IMR-90 (cell line): ENCODE data around the gene CLUH. TPM values are rescaled to one million over a fixed set of nuclear protein-coding genes. Genes with fewer than 3 reads are reported as not detected.

ENCODE experiments used
- ATAC-seq: fragments of 200-7000 bp; cut with Tn5 transposase; 2 replicates; pipeline ENCODE4 v1.9.1; 2020; ENCODE audit warnings: low read depth, mild to moderate bottlenecking, moderate library complexity
- BruUV-seq: library from RNA; stranded (reverse); fragments of 400-500 nt; replicated peaks from 2 replicates; lab custom pipeline; 2021; lab: Mats Ljungman, UMichigan
- CTCF ChIA-PET: fragments of 300-600 bp; formaldehyde crosslinking; extraction: SDS; loops from one replicate; lab custom pipeline; 2021; ENCODE audit warnings: antibody characterized with exemption; lab: Yijun Ruan, JAX
- POLR2A ChIA-PET: fragments of 300-600 bp; sonication (Branson Sonifier 250); formaldehyde crosslinking; loops from one replicate; lab custom pipeline; 2022; ENCODE audit warnings: antibody characterized with exemption; ENCODE audit not compliant: unreplicated experiment; lab: Charles Lee
- DNase-seq: peaks from one replicate; pipeline ENCODE4 v3.0.0; 2013
- H2AFZ ChIP-seq: replicated peaks from 2 replicates; pipeline ENCODE3; 2013; ENCODE audit warnings: low read length, mild to moderate bottlenecking; ENCODE audit not compliant: poor library complexity
- H2AK5ac ChIP-seq: 2 replicates; pipeline ENCODE4 v1.6.1; 2013; ENCODE audit warnings: low read depth, low read length, inconsistent platforms
- H2AK9ac ChIP-seq: replicated peaks from 2 replicates; pipeline ENCODE3; 2013; ENCODE audit warnings: mild to moderate bottlenecking, low read depth, low read length, moderate library complexity; ENCODE audit not compliant: poor library complexity
- H2BK120ac ChIP-seq: 2 replicates; pipeline ENCODE4 v1.6.1; 2013; ENCODE audit warnings: low read depth, low read length, inconsistent platforms
- H2BK15ac ChIP-seq: 3 replicates; pipeline ENCODE4 v1.6.1; 2013; ENCODE audit warnings: low read depth, low read length, inconsistent platforms
- H2BK20ac ChIP-seq: 2 replicates; pipeline ENCODE4 v1.6.1; 2013; ENCODE audit warnings: low read depth, mild to moderate bottlenecking, inconsistent platforms, low read length, moderate library complexity
- H2BK5ac ChIP-seq: 2 replicates; pipeline ENCODE4 v1.6.1; 2013; ENCODE audit warnings: mild to moderate bottlenecking, low read depth, low read length, inconsistent platforms; ENCODE audit not compliant: poor library complexity, severe bottlenecking
- H3K14ac ChIP-seq: replicated peaks from 2 replicates; pipeline ENCODE4 v1.6.1; 2013; ENCODE audit warnings: low read depth, low read length, inconsistent platforms
- H3K18ac ChIP-seq: 2 replicates; pipeline ENCODE4 v1.6.1; 2013; ENCODE audit warnings: low read depth, low read length, control low read depth
- H3K23ac ChIP-seq: 2 replicates; pipeline ENCODE4 v1.6.1; 2013; ENCODE audit warnings: low read depth, low read length, inconsistent platforms
- H3K27ac ChIP-seq: 2 replicates; pipeline ENCODE4 v1.5.1; 2013; ENCODE audit warnings: mild to moderate bottlenecking, control low read depth, low read length; ENCODE audit not compliant: insufficient read depth
- H3K27me3 ChIP-seq: 2 replicates; pipeline ENCODE4 v1.6.1; 2013; ENCODE audit warnings: low read length; ENCODE audit not compliant: control insufficient read depth, insufficient read depth
- H3K36me3 ChIP-seq: 2 replicates; pipeline ENCODE4 v1.6.1; 2013; ENCODE audit warnings: low read length, mixed read lengths; ENCODE audit not compliant: control insufficient read depth, insufficient read depth
- H3K4ac ChIP-seq: 2 replicates; pipeline ENCODE4 v1.6.1; 2013; ENCODE audit warnings: low read depth, low read length, inconsistent platforms
- H3K4me1 ChIP-seq: 2 replicates; pipeline ENCODE4 v1.6.1; 2013; ENCODE audit warnings: low read length, mixed read lengths; ENCODE audit not compliant: control insufficient read depth, insufficient read depth
- H3K4me2 ChIP-seq: 2 replicates; pipeline ENCODE4 v1.6.1; 2013; ENCODE audit warnings: low read depth, mild to moderate bottlenecking, control low read depth, low read length, moderate library complexity
- H3K4me3 ChIP-seq: 2 replicates; pipeline ENCODE4 v1.5.1; 2013; ENCODE audit warnings: low read depth, mild to moderate bottlenecking, control low read depth, low read length, moderate library complexity; ENCODE audit not compliant: insufficient read depth
- H3K56ac ChIP-seq: 2 replicates; pipeline ENCODE4 v1.6.1; 2013; ENCODE audit warnings: low read length, inconsistent platforms; ENCODE audit not compliant: insufficient read depth; ENCODE audit errors: extremely low read depth
- H3K79me1 ChIP-seq, 2 experiments: 2 replicates each; pipeline ENCODE4 v1.6.1; 2013; ENCODE audit warnings: low read length in 2 of 2, inconsistent platforms in 1 of 2, low read depth in 1 of 2
- H3K9ac ChIP-seq: 2 replicates; pipeline ENCODE4 v1.6.1; 2013; ENCODE audit warnings: low read depth, low read length, control low read depth
- H3K9me1 ChIP-seq: 2 replicates; pipeline ENCODE4 v1.6.1; 2013; ENCODE audit warnings: low read length, inconsistent platforms; ENCODE audit not compliant: insufficient read depth
- H3K9me3 ChIP-seq: 2 replicates; pipeline ENCODE4 v1.6.1; 2013; ENCODE audit warnings: low read length; ENCODE audit not compliant: control insufficient read depth, insufficient read depth
- H4K20me1 ChIP-seq: 2 replicates; pipeline ENCODE4 v1.6.1; 2013; ENCODE audit warnings: low read length, inconsistent platforms; ENCODE audit not compliant: insufficient read depth
- H4K5ac ChIP-seq: 2 replicates; pipeline ENCODE4 v1.6.1; 2013; ENCODE audit warnings: mild to moderate bottlenecking, low read depth, low read length, control low read depth
- H4K8ac ChIP-seq, 2 experiments: 2 replicates each; pipeline ENCODE4 v1.6.1; 2013; ENCODE audit warnings: low read depth in 2 of 2, low read length in 2 of 2, control low read depth in 1 of 2, inconsistent platforms in 1 of 2
- H4K91ac ChIP-seq: 2 replicates; pipeline ENCODE4 v1.6.1; 2013; ENCODE audit warnings: low read depth, low read length, inconsistent platforms; ENCODE audit not compliant: insufficient read depth
- BHLHE40 ChIP-seq: fragments of 150-350 bp; IDR thresholded peaks from 2 replicates; pipeline ENCODE4 v1.6.1; 2016; ENCODE audit warnings: mild to moderate bottlenecking, low read depth, low read length
- CHD1 ChIP-seq: IDR thresholded peaks from 2 replicates; pipeline ENCODE4 v1.6.1; 2012; ENCODE audit warnings: low read depth, low read length, improper control_type of control experiment
- CTCF ChIP-seq: conservative IDR thresholded peaks from 2 replicates; pipeline ENCODE4 v1.5.1; 2012; ENCODE audit warnings: mild to moderate bottlenecking, low read depth, low read length, improper control_type of control experiment
- ELK1 ChIP-seq: fragments of 150-350 bp; IDR thresholded peaks from 2 replicates; pipeline ENCODE4 v1.6.1; 2016; ENCODE audit warnings: low read depth, mild to moderate bottlenecking, low read length, moderate library complexity, borderline replicate concordance
- FOS ChIP-seq: fragments of 150-350 bp; IDR thresholded peaks from 2 replicates; pipeline ENCODE4 v1.6.1; 2016; ENCODE audit warnings: low read depth, low read length
- MAFK ChIP-seq: IDR thresholded peaks from 2 replicates; pipeline ENCODE4 v1.6.1; 2012; ENCODE audit warnings: low read depth, low read length, improper control_type of control experiment
- MAZ ChIP-seq: IDR thresholded peaks from 2 replicates; pipeline ENCODE4 v1.6.1; 2012; ENCODE audit warnings: low read depth, mild to moderate bottlenecking, low read length, improper control_type of control experiment, moderate library complexity, borderline replicate concordance
- MXI1 ChIP-seq: IDR thresholded peaks from 2 replicates; pipeline ENCODE4 v1.6.1; 2012; ENCODE audit warnings: low read depth, mild to moderate bottlenecking, low read length, moderate library complexity, borderline replicate concordance
- NFE2L2 ChIP-seq: fragments of 150-350 bp; IDR thresholded peaks from 2 replicates; pipeline ENCODE4 v1.6.1; 2016; ENCODE audit warnings: low read depth, mild to moderate bottlenecking, low read length
- POLR2A ChIP-seq: IDR thresholded peaks from 2 replicates; pipeline ENCODE4 v1.6.1; 2012; ENCODE audit warnings: mild to moderate bottlenecking, low read depth, low read length
- RAD21 ChIP-seq: IDR thresholded peaks from 2 replicates; pipeline ENCODE4 v1.6.1; 2012; ENCODE audit warnings: low read length, improper control_type of control experiment
- RCOR1 ChIP-seq: IDR thresholded peaks from 2 replicates; pipeline ENCODE4 v1.6.1; 2012; ENCODE audit warnings: mild to moderate bottlenecking, low read length, improper control_type of control experiment; ENCODE audit not compliant: insufficient replicate concordance
- RFX5 ChIP-seq: IDR thresholded peaks from 2 replicates; pipeline ENCODE4 v1.8.0; 2012; ENCODE audit warnings: low read depth, mild to moderate bottlenecking, low read length, moderate library complexity
- USF2 ChIP-seq: fragments of 150-350 bp; IDR thresholded peaks from 2 replicates; pipeline ENCODE4 v1.6.1; 2017; ENCODE audit warnings: mild to moderate bottlenecking, antibody characterized with exemption, low read length, low read depth
- WGBS, 2 experiments: methylation state at CpG; one replicate each; pipeline versions ENCODE4 v1.1.5 to v1.1.7; 2013; ENCODE audit warnings: missing lambda C conversion rate in 2 of 2; ENCODE audit not compliant: insufficient read length in 1 of 2; ENCODE audit errors: extremely low coverage in 2 of 2; 5-methylcytosine and 5-hydroxymethylcytosine counted together
- dilution Hi-C: fragments of 300-500 bp; cut with HindIII; formaldehyde crosslinking; loops from one replicate; pipeline ENCODE4 v1.14.3; 2018; ENCODE audit warnings: low sequenced_read_pairs; ENCODE audit not compliant: unreplicated experiment
- in situ Hi-C: fragments of 300-500 bp; cut with MboI; formaldehyde crosslinking; loops from 3 replicates; pipeline ENCODE4 v1.14.3; 2019; ENCODE audit warnings: low sequenced_read_pairs, inconsistent platforms, mixed read lengths
- intact Hi-C: fragments of 100-400 bp; cut with micrococcal nuclease; formaldehyde crosslinking; loops from 2 replicates; pipeline ENCODE4 v1.10.0; 2022
- polyA plus RNA-seq, 3 experiments: library from polyadenylated mRNA; depleted of rRNA; stranded (reverse); fragments of >200 nt; gene quantifications; 2 replicates each; pipeline ENCODE4 v1.2.3, GENCODE V29; 2012; ENCODE audit warnings: low replicate concordance in 1 of 3
- total RNA-seq: library from RNA; depleted of rRNA; stranded (reverse); fragments of >200 nt; gene quantifications from 2 replicates; pipeline ENCODE4 v1.2.3, GENCODE V29; 2012

Gene CLUH
- total and polyA plus RNA-seq, 2 of the 4 experiments (the other 2 are of a cell fraction), result 12.9 to 42.0 TPM

GRCh38 chr17:2687074-2687418, 24.5 kb downstream of the CLUH start (continued):
- TF ChIP-seq USF2, result no peak

- Histone ChIP-seq H2AK9ac (no peak overlapping the region), H3K27me3 (no peaks in the 10 kb centered on the region), H3K18ac (no peak overlapping the region), H3K36me3 (peaks cover 20% of the 10 kb centered on the region), H2BK20ac (no peak overlapping the region), H3K9me3 (no peaks in the 10 kb centered on the region), H4K5ac (no peak overlapping the region), H4K91ac (no peak overlapping the region), H3K4me3 (no peak overlapping the region), H3K14ac (no peak overlapping the region), H3K79me1 (peaks cover 7 to 62% of the 10 kb centered on the region in 2 experiments; a peak in 3 of 4 replicates), H3K9ac (no peak overlapping the region), H2BK120ac (no peak overlapping the region), H3K9me1 (peaks cover 17% of the 10 kb centered on the region), H3K4me1 (peaks cover 8% of the 10 kb centered on the region), H3K23ac (no peak overlapping the region), H3K4me2 (no peak overlapping the region), H2AFZ (no peak overlapping the region), H2AK5ac (no peak overlapping the region), H3K4ac (no peak overlapping the region), H4K8ac (no peak overlapping the region), H3K27ac (no peak overlapping the region), H2BK15ac (no peak overlapping the region), H4K20me1 (peaks cover 57% of the 10 kb centered on the region), H2BK5ac (no peak overlapping the region), H3K56ac (no peak overlapping the region)
- ChIA-PET CTCF (no interaction called here), POLR2A (no interaction called here)
- DNase-seq (no peak), ATAC-seq (no peak)
- no TSS peak for BruUV-seq
- WGBS, 2 experiments, result 68% methylated on average over 2 of the region's 15 CpGs; no CpG with 5 or more reads in 1 of the 2 experiments
- dilution Hi-C loops (no loop called here), intact Hi-C loops (no loop called here), in situ Hi-C loops (no loop called here)
- TF ChIP-seq NFE2L2 (no peak), RCOR1 (no peak), RFX5 (no peak), POLR2A (no peak), USF2 (no peak), RAD21 (no peak), MAZ (no peak), FOS (no peak), MXI1 (no peak), ELK1 (no peak), CTCF (no peak), CHD1 (no peak), MAFK (no peak), BHLHE40 (no peak)
Measured at GRCh38 chr17:2685696-2686095, 25.9 kb downstream of the CLUH start.
